ENCODE data around the gene SNRNP35.

DNA sequence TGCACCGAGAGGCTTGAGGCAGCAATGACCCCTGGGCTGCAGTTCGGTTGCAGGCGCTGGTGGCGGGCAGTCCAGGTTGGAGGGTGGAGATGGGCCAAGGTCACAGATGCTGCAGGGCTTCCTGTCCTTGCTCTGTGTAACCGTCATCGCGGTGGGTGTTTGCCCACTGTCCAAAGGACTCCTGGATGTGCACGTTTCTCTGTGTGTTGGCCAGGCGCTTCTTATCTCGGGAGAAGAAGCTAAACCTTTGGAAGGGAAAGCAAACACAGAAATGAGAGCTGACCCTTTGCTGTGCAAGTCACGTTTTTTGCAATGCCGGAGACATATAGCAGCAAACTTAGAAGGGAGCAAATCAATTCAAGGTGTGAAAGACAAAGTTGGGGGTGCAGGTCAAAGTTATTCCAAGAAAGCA is 14.5 kb downstream of the SNRNP35 start:
- TF ChIP-seq, protein P1, sequence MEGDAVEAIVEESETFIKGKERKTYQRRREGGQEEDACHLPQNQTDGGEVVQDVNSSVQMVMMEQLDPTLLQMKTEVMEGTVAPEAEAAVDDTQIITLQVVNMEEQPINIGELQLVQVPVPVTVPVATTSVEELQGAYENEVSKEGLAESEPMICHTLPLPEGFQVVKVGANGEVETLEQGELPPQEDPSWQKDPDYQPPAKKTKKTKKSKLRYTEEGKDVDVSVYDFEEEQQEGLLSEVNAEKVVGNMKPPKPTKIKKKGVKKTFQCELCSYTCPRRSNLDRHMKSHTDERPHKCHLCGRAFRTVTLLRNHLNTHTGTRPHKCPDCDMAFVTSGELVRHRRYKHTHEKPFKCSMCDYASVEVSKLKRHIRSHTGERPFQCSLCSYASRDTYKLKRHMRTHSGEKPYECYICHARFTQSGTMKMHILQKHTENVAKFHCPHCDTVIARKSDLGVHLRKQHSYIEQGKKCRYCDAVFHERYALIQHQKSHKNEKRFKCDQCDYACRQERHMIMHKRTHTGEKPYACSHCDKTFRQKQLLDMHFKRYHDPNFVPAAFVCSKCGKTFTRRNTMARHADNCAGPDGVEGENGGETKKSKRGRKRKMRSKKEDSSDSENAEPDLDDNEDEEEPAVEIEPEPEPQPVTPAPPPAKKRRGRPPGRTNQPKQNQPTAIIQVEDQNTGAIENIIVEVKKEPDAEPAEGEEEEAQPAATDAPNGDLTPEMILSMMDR (IDR thresholded peaks at IDR 0.05): no peak
- TF ChIP-seq EP300 (IDR thresholded peaks at IDR 0.05): no peak

All from ovary (tissue), 3 donors.